Epidermal melanocyte (primary cell): ENCODE measurements around the gene PURB.
A peak's percentile ranks its signal among the peaks of the same experiment; 100 is the strongest.
"Not testable (repeated sequence)": the region's sequence is repeated elsewhere in the genome, so short reads cannot be mapped to it uniquely, and the experiment has no call there.

Source experiments
- DNase-seq: peaks from one replicate; pipeline ENCODE4 v3.0.0; 2011; ENCODE audit warnings: low spot score; ENCODE audit not compliant: insufficient read length

The PURB gene

DNA sequence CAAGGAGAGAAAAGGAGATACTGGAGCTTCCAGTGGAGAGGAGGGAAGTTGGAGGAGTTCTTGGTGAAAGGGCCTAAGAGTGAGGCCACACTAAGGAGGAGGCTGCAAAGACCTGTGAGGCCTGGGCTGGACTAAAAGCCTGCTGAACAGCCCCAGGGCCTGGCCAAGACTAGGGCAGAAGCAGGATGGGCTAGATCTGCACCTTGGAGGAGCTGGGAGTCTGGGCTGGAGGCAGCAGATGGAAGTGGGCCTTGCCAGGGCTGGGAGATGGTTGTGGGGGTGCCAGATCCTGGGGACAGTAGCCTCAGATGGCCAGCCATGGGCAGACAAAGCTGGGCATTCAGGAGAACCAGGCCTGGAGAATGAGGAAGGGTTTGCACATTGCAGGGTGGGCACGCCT, 6.5 kb upstream of the PURB start:
- no peak for DNase-seq

DNA sequence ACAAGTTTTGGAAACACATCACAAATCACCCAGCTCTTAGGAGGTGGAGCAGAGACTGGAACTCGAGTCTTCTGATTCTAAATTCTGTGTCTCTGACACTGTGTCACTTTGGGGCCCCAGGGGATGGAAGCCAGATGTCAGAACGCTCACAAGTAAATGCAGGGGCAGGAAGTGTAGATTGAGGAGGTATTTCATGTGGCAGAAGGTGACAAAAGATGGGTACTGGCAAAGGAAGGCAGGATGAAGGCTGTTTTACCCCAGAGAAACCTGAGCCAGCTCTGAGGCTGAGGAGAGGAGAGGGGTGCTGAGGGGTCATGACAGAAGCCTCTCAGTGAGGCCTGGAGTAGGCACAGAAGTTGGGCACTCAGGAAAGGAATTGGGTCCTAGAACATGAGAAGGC, 6.0 kb upstream of the PURB start:
- DNase-seq = no peak

DNA sequence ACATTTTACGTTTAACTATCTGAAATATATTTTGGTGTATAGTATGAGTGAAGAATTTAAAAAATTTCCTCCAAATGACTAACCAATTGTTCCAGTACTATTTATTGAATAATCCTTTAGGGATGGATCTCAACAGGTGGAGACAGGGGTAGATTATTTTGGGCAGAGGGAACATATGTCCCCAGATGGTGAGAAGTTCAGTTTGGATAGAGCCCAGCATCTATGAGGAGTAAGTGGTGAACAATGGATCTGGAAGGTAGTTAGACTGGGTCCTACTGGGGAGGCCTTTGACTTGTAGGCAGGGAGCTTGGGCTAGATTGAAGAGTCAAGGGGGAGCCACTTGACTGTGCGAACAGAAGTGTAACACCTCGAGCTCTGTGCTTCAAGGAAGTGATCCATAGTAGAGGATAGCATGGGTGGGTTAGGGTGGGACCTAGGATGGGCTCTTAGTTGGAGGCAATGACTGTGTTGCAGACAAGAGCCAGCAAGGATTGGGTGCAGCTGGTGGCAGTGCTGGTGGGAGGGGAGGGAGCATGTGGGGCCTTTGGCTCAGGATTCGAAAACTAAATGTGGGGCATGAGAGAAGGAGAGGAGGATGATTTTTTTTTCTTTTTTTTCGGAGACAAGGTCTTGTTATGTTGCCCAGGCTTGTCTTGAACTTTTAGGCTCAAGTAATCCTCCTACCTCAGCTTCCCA, 3.9 kb upstream of the PURB start:
- no peak for DNase-seq

DNA sequence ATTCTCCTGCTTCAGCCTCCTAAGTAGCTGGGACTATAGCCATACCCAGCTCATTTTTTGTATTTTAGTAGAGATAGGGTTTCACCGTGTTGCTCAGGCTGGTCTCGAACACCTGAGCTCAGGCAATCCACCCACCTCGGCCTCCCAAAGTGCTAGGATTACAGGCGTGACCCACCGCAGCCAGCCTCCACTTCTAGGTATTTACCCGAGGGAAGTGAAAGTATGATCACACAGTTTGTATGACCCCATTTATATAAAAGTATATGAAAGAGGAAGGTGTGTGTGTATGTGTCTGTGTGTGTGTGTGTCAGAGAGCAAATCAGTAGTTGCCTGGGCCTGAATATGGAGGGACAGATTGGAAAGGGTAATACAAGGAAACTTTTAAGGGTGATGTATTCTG, 2.0 kb upstream of the PURB start:
- no peak for DNase-seq

DNA sequence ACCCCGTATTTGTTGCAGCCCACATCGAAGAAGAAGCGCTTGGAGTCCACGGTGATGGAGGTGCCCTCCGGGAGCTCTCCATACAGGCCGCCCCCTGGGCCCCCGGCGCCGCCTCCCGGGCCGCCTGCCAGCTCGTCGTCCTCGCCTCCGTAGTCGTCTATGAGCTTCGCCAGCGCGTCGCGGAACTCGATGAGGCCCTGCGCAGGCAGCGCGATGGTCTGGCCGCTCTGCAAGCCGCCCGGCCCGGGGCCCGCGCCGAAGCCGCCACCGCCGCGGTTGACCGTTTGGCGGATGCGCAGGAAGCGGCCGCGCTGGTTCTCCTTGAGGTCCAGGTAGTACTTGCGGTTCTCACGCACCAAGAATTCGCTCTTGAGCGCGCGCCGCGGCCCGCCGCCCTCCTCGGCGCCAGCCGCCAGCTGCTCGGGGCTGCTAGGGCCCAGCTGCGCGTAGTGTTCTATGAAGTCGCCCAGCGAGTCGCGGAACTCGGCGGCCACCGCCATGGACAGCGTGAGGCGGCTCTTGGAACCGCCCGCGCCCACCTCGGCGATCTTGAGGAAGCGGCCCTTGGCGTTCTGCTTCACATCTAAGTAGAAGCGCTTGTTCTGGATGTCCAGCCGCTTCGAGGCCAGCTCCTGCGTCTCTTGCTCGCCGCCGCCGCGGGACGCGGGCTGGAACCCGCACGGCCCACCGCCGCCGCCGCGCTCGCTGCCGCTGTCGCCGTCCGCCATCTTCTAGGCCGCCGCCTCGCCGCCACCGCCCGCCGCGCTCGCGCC, 523 bp downstream of the PURB start:
- no peak for DNase-seq

DNA sequence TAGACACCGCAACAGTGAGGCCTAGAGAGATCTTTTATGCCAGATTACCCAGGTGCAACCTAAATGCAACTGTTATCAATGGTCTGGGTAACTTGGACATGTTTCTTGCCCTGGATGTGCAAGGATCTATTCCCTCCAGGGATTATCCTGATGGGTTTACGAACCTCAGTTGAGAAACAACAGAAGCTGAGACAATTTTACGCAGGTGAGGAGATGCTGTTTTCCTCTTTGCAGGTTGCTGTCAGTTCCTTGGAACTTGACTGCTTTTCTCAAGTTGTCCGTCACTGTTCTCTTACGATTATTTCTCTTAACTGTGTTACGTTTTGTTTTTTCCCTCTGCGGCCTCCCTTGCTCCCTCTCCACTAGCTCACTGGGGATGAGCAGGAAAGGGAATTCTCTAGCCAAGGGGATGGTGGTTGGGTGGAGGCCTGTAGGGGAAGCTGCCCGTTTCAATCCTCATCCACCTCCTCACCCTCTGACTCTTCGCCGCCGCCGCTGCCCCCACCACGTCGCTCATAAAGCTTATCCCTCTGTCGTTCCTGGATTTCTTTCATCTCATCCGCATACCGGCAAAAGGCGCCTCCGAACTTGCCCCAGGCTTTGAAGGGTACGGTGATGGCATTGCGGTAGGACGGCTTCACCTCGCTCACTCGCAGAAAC, 1.2 kb downstream of the PURB start:
- no peak for DNase-seq

DNA sequence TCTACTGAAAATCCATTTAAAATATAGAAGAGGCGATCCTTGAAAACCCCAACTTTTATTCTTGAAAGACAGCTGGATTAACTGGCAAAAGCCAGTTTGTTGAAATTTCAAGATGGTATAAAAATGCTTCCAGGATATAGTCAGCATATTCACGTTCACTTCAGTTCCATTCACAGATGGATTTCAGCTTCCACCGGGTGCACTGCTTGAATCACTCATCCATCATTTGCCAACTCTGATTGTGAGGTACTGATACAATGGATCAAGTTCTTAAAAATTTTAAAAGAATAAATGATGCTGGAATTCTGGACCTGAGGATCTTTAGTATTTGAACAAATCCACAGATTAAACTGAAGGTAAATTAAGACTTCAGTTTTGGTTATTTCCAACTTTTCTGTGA, 2.4 kb downstream of the PURB start:
- DNase-seq = no peak

DNA sequence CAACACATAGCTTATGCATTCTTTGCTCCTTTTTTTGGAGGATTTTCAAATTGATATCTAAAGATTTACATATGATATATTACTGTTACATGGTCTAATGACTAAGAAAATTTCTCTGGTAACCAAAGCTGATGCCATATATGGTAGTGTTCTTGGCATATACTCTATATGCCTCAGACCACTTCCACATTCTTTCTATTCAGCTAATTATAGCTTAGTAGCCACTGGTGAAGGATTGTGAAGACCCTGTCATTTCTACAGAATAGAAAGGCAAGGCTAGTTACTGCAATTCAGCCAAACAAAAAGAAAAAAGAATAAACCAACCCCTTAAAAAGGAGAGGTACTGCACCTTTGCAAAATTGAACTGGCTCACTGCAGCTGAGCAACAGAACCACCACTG, 3.7 kb downstream of the PURB start:
- no peak for DNase-seq

DNA sequence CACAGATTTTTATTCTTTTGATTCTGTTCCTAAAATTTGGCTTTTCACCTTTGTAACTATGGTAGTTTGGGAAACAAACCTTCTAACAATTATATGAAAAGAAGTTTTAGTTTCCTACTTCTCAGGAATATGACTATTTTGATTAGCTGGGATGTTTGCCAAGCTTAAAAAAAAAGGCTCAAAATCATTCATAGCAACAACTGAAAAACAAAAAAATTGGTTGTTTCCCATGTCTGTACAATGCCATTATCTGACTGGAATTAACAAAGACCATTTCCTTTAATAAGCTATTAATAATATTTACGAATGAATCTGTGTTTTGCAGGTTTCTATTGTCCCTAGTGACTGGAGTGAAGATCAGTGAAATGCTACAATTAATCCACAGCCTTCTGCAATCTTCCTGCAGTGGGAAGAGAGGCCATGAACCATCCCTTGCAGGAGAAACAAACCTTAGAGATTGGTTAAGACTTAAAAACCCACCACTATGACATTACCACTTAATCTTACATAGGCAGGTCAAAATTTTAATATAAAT, 4.2 kb downstream of the PURB start:
- DNase-seq = no peak

DNA sequence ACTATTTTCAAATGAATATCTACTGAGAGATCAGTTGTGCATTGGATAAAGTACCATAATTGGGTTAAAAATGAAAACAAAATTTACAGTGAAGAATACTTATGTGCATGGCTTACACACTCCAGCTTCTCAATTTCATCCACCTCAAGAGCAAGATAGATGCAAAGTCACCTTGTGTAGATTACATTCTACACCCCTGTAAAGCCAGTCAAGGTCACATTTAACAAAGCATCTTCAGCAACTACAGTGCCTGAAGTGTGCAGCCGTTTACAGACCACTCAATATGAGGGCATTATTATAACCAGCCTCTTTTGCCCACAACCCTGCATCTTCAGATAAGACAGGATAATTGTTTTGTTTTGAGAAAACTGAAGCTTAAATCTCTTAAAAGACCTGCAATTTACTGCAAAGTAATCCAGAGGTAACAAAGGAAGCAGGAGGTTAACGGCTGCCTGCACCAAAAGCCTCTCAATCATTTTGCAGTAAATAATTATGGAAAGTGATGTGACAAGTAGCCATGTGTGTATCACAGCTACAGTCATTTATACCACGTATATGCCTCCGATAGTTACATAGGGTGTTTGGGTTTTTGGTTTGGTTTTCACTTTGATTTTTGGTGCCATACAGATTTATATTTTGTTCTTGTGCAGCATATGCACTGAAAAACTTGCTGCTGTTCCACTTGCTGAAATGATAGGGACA, 4.9 kb downstream of the PURB start:
- no peak for DNase-seq

DNA sequence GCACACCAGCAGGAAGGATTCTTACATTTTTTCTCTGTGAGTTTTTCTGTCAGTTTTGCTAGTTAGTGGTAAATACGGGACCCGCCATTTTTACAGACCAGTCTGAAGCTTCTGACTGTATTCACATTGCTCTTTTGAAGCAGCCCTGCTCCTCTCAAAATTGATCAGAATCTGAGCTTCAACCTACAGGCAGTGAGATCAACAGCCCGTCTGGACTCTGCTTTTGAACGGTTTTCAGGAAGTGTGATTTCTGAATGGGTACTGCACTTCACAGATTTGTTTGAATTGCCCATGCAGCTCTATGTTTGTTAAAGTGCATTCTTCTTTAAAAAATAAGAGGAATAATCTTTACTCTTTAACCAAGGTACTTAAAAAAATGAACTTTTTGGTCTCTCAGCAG, 8.9 kb downstream of the PURB start:
- no peak for DNase-seq

DNA sequence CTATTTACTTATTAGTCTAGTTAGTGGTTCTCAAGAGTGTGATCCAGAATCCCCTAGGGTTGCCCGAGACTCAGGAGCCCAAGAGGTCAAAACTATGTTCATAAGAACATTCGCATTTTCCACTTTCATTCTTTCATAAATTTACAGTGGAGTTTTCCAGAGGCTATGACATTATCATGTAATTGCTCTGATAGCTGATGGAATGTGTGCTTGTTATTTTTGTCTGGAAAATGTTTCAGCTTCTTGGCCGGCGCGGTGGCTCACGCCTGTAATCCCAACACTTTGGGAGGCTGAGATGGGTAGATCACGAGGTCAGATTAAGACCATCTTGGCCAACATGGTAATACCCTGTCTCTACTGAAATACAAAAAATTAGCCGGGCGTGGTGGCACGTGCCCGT, 10.1 kb downstream of the PURB start:
- DNase-seq = no peak

DNA sequence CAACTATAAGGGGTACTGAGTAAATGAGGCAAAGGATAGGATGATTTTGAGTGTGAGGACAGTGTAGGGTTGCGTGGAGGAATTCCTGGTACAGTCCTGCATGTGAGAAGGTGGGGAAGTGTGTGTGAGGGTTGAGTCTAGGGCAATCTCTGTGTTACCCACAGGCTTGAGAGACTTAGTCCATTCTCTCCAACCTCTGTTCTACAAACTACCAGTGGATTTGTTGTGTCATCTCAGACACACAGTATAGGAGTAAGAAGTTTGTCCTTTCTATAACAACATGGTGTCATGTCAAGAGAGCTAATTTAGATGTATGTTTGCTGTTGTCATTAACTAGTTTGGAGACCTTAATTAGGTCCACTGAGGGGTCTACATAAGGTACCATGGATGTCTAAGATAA, 12.5 kb downstream of the PURB start:
- DNase-seq = no peak

DNA sequence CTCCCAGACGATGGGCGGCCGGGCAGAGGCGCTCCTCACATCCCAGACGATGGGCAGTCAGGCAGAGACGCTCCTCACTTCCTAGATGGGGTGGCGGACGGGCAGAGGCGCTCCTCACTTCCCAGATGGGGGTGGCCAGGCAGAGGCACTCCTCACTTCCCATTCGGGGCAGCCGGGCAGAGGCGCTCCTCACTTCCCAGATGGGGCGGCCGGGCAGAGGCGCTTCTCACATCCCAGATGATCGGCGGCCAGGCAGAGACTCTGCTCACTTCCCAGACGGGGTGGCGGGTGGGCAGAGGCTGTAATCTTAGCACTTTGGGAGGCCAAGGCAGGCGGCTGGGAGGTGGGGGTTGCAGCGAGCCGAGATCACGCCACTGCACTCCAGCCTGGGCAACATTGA, 13.4 kb downstream of the PURB start:
- DNase-seq = not testable (repeated sequence)

DNA sequence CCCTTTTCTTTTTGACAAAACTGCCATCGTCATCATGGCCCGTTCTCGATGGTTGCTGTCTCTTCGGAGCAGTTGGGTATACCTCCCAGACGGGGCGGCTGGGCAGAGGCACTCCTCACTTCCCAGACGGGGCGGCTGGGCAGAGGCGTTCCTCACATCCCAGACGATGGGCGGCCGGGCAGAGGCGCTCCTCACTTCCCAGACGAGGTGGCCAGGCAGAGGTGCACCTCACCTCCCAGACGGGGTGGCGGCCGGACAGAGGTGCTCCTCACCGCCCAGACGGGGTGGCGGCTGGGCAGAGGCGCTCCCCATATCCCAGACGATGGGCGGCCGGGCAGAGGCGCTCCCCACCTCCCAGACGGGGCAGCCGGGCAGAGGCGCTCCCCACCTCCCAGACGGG, 14.6 kb downstream of the PURB start:
- not testable (repeated sequence) for DNase-seq

DNA sequence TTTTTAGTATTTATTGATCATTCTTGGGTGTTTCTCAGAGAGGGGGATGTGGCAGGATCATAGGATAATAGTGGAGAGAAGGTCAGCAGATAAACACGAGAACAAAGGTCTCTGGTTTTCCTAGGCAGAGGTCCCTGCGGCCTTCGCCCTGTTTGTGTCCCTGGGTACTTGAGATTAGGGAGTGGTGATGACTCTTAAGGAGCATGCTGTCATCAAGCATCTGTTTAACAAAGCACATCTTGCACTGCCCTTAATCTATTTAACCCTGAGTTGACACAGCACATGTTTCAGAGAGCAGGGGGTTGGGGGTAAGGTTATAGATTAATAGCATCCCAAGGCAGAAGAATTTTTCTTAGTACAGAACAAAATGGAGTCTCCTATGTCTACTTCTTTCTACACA, 15.0 kb downstream of the PURB start:
- DNase-seq = not testable (repeated sequence)

DNA sequence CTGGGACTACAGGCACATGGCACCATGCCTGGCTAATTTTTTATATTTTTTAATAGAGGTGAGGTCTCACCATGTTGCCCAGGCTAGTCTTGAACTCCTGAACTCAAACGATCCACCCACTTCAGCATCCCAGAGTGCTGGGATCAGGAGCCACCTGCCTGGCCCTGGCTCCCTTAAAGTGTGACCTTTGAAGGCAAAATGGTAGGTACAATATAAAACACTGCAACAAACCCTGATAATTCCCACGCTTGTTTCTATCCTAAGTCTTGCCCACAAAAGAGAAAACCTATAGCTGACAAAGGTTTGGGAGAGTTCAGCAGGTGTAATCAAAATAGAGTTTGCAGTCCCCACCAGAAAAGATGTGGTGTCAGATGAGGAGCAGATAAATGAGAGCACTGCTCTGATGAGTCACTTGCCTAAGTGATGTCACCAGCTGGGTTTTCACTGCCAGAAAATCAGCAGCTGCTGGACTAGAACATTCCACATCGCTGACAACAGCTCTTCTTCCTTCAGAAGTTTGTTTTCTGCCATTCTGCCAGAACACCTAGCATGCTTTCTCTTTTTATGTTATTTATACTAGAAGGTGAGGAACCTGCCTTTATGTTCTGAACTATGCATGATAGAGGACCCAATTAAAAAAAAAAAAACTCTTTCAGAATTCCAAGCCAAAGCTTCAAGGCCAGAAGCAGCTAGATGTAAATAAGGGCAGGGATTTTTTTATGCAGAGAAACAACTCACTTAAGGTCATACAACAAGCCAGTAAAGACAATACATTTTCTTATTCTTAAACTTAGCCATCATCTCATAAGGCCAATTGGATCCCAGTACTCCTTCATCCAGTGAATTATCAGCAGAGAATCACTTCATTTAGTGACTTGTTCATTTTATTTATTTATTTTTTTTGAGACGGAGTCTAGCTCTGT, 18.0 kb downstream of the PURB start:
- peak; percentile 40 for DNase-seq

DNA sequence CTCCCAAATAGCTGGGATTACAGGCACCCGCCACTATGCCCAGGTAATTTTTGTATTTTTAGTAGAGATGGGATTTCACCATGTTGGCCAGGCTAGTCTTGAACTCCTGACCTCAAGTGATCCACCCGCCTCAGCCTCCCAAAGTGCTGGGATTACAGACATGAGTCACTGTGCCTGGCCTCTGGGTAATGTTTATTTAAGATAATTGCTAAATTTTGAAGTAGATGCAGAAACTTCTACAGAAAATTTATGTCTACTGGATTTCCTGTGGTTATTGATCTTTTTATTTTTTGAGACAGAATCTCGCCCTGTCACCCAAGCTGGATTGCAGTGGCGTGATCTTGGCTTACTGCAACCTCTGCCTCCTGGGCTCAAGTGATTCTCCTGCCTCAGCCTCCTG, 23.4 kb downstream of the PURB start:
- DNase-seq = not testable (repeated sequence)

DNA sequence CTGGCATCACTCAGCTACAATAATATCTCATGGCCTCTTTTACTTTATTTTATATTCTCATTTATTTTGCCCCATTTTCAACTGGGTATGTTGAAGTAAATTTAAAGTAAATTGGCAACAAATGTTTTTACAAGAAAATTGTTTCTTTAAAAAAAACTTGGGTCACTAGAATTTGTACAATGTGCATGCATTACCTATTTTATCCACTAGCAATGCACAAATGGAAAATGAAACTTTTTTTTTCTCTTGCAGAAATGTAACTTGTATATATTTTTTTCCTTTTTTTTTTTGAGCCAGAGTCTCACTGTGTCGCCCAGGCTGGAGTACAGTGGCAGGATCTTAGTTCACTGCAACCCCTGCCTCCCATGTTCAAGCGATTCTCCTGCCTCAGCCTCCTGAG, 27.2 kb downstream of the PURB start:
- no peak for DNase-seq

DNA sequence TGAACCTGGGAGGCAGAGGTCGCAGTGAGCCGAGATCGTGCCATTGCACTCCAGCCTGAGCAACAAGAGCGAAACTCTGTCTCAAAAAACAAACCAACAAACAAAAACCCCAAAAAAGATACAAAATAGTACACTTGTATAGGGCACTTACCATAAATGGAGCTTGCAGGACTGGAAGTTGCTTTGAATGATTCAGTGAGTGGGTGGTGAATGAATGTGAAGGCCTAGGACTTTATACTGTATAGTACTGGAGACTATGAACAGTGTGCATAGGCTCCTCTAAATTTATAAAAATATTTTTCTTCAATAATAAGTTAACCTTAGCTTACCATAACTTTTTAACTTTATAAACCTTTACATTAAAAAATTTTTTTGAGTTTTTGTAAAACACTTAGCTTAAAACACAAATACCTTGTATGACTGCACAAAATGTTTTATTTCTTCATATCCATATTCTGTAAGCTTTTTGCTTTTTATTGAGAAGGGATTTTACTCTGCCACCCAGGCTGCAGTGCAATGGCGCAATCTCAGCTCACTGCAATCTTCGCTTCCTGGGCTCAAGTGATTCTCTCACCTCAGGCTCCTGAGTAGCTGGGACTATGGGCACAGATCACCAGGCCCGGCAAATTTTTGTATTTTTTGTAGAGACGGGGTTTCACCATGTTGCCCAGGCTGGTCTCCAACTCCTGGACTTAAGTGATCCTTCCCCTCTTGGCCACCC, 30.5 kb downstream of the PURB start:
- no peak for DNase-seq
